K562 (cell line): Measurements from ENCODE around the gene BCL2L13. TPM values are rescaled to one million over a fixed set of nuclear protein-coding genes. Genes with fewer than 3 reads are reported as not detected.

Experiments used
- ATAC-seq: fragments of 200-7000 bp; cut with Tn5 transposase; 3 replicates; pipeline ENCODE4 v1.9.1; 2020; ENCODE audit warnings: moderate library complexity
- BruUV-seq: library from RNA; stranded (reverse); fragments of 400-500 nt; replicated peaks from 2 replicates; lab custom pipeline; 2021; lab: Mats Ljungman, UMichigan
- CTCF ChIA-PET: fragments of 300-600 bp; formaldehyde crosslinking; extraction: SDS; loops from one replicate; lab custom pipeline; 2021; ENCODE audit warnings: low intra/inter-chr PET ratio; lab: Yijun Ruan, JAX
- POLR2A ChIA-PET: fragments of 300-600, 350-650 bp; sonication (Branson Sonifier 250); formaldehyde crosslinking; extraction: SDS; loops from one replicate; lab custom pipeline; 2021; ENCODE audit warnings: antibody characterized with exemption, inconsistent platforms; lab: Yijun Ruan, JAX
- DNase-seq, 4 experiments: peaks; one replicate each; pipeline versions ENCODE4 v3.0.0 to v3.0.0-alpha.2; 2011 to 2018; ENCODE audit warnings: low spot score in 3 of 4, mixed read lengths in 3 of 4; ENCODE audit errors: extremely low read depth in 1 of 4
- FAIRE-seq: peaks from 2 replicates; lab custom pipeline; 2011; peaks lifted over from hg19 to GRCh38; lab: Jason Lieb, UNC
- H2AFZ ChIP-seq: 2 replicates; pipeline ENCODE4 v1.6.0; 2011; ENCODE audit warnings: low read depth, low read length, control low read depth, inconsistent platforms
- H3K27ac ChIP-seq: fragments of 200-600 bp; 3 replicates; pipeline ENCODE4 v1.8.0; 2011; ENCODE audit warnings: low read depth, mild to moderate bottlenecking, control low read depth, inconsistent platforms, low read length, moderate library complexity, mixed read lengths; ENCODE audit errors: extremely low read depth
- H3K27me3 ChIP-seq, 2 experiments: fragments of 300-600 bp in 1 of 2; 2 replicates in 1 of 2; 3 replicates in 1 of 2; pipeline versions ENCODE4 v1.6.0 to v1.8.0; 2011; ENCODE audit warnings: inconsistent platforms in 2 of 2, low read length in 2 of 2, mild to moderate bottlenecking in 1 of 2, mixed read lengths in 1 of 2, moderate library complexity in 1 of 2; ENCODE audit not compliant: control insufficient read depth in 2 of 2, insufficient read depth in 2 of 2
- H3K36me3 ChIP-seq: fragments of 300-600 bp; 3 replicates; pipeline ENCODE4 v1.8.0; 2011; ENCODE audit warnings: mild to moderate bottlenecking, low read length, inconsistent platforms; ENCODE audit not compliant: control insufficient read depth, insufficient read depth
- H3K4me1 ChIP-seq, 2 experiments: fragments of 200-600 bp in 1 of 2; replicated peaks in 1 of 2; 2 replicates in 1 of 2; 3 replicates in 1 of 2; pipeline versions ENCODE4 v1.5.1 to v1.8.0; 2011; ENCODE audit warnings: inconsistent platforms in 2 of 2, low read length in 2 of 2, mild to moderate bottlenecking in 1 of 2, mixed read lengths in 1 of 2, moderate library complexity in 1 of 2; ENCODE audit not compliant: control insufficient read depth in 2 of 2, insufficient read depth in 2 of 2
- H3K4me2 ChIP-seq: 2 replicates; pipeline ENCODE4 v1.6.1; 2011; ENCODE audit warnings: low read length, control low read depth, inconsistent platforms, mixed read lengths; ENCODE audit not compliant: insufficient read depth
- H3K4me3 ChIP-seq: fragments of 200-600 bp; sonication (generic), shearing (Covaris generic); 2 replicates; pipeline ENCODE4 v1.5.1; 2016; ENCODE audit warnings: control low read depth, inconsistent platforms
- H3K79me2 ChIP-seq: fragments of 200-600 bp; 3 replicates; pipeline ENCODE4 v1.8.0; 2011; ENCODE audit warnings: low read length, inconsistent platforms; ENCODE audit not compliant: control insufficient read depth, insufficient read depth
- H3K9ac ChIP-seq, 2 experiments: 2 replicates each; pipeline versions ENCODE4 v1.6.0 to v1.6.1; 2011; ENCODE audit warnings: low read depth in 2 of 2, low read length in 2 of 2, control low read depth in 1 of 2, inconsistent platforms in 1 of 2, mild to moderate bottlenecking in 1 of 2, mixed read lengths in 1 of 2; ENCODE audit not compliant: insufficient read depth in 1 of 2
- H3K9me1 ChIP-seq: one replicate; pipeline ENCODE4 v1.6.0; 2011; ENCODE audit warnings: inconsistent platforms, mild to moderate bottlenecking, low read length, moderate library complexity; ENCODE audit not compliant: control insufficient read depth, insufficient read depth
- H3K9me3 ChIP-seq: replicated peaks from 2 replicates; pipeline ENCODE4 v1.5.1; 2011; ENCODE audit warnings: low read depth, low read length, inconsistent platforms; ENCODE audit not compliant: control insufficient read depth, insufficient read depth
- H4K20me1 ChIP-seq: replicated peaks from 2 replicates; pipeline ENCODE4 v1.6.1; 2011; ENCODE audit warnings: low read length, inconsistent platforms, mixed read lengths; ENCODE audit not compliant: control insufficient read depth, insufficient read depth
- ASH1L ChIP-seq: fragments of 450-650 bp; IDR thresholded peaks from 2 replicates; pipeline ENCODE4 v1.6.1; 2018; ENCODE audit warnings: borderline replicate concordance, mild to moderate bottlenecking, low read depth; ENCODE audit not compliant: partially characterized antibody
- BRD9 ChIP-seq: fragments of 450-650 bp; IDR thresholded peaks from 2 replicates; pipeline ENCODE4 v1.6.1; 2018; ENCODE audit warnings: low read depth; ENCODE audit not compliant: partially characterized antibody
- CHD1 ChIP-seq: fragments of 200-600 bp; sonication (generic); IDR thresholded peaks from one replicate; pipeline ENCODE4 v1.6.1; 2012; ENCODE audit warnings: mild to moderate bottlenecking, moderate library complexity, low read length, inconsistent platforms
- FOXK2 ChIP-seq, 2 experiments: fragments of 450-650 bp; IDR thresholded peaks in 1 of 2; conservative IDR thresholded peaks in 1 of 2; 2 replicates each; pipeline ENCODE4 v1.6.1; 2016; ENCODE audit warnings: low read depth in 2 of 2, mild to moderate bottlenecking in 1 of 2
- HOXB6 ChIP-seq: fragments of 250-450 bp; sonication (Bioruptor Pico); IDR thresholded peaks from 2 replicates; pipeline ENCODE4 v1.5.1; 2022; ENCODE audit warnings: mild to moderate bottlenecking, borderline replicate concordance
- PHB ChIP-seq: fragments of 250-450 bp; sonication (Bioruptor Pico); IDR thresholded peaks from 2 replicates; pipeline ENCODE4 v1.5.0; 2021
- RFX1 ChIP-seq: fragments of 450-650 bp; IDR thresholded peaks from 2 replicates; pipeline ENCODE4 v1.6.1; 2016; ENCODE audit warnings: mild to moderate bottlenecking, moderate library complexity
- SAFB ChIP-seq: fragments of 200-400 bp; formaldehyde crosslinking; IDR thresholded peaks from 2 replicates; pipeline ENCODE4 v1.6.1; 2017; ENCODE audit warnings: low read depth, low read length, borderline replicate concordance
- SUPT5H ChIP-seq: fragments of 450-650 bp; IDR thresholded peaks from 2 replicates; pipeline ENCODE4 v1.6.1; 2016
- TEAD1 ChIP-seq, 2 experiments: fragments of 450-650 bp in 1 of 2; sonication (generic) in 1 of 2; formaldehyde crosslinking; IDR thresholded peaks; 2 replicates each; pipeline versions ENCODE4 v1.4.0 to v1.8.0; 2020 to 2022; ENCODE audit warnings: mild to moderate bottlenecking in 2 of 2, missing genetic modification reagents in 1 of 2
- ZBTB26 ChIP-seq: fragments of 450-650 bp; formaldehyde crosslinking; IDR thresholded peaks from 2 replicates; pipeline ENCODE4 v1.4.0; 2022; ENCODE audit warnings: missing genetic modification characterization
- ZBTB49 ChIP-seq: sonication (generic); formaldehyde crosslinking; IDR thresholded peaks from 2 replicates; pipeline ENCODE4 v1.8.0; 2022; ENCODE audit warnings: missing genetic modification reagents, mild to moderate bottlenecking, borderline replicate concordance
- ZNF239 ChIP-seq: fragments of 250-450 bp; sonication (Bioruptor Pico); IDR thresholded peaks from 2 replicates; pipeline ENCODE4 v1.4.0; 2020; ENCODE audit warnings: mild to moderate bottlenecking
- ZNF282 ChIP-seq: sonication (generic); formaldehyde crosslinking; IDR thresholded peaks from 2 replicates; pipeline ENCODE4 v1.8.1; 2023; ENCODE audit warnings: missing genetic modification reagents
- WGBS: fragments of 100-300 bp; shearing (Covaris generic); methylation state at CpG from one replicate; pipeline ENCODE4 v1.1.6; 2016; ENCODE audit warnings: low coverage, mixed read lengths; ENCODE audit not compliant: insufficient coverage; ENCODE audit errors: missing lambda C conversion rate; 5-methylcytosine and 5-hydroxymethylcytosine counted together
- in situ Hi-C: fragments of 300-500 bp; cut with MboI; formaldehyde crosslinking; loops from 4 replicates; pipeline ENCODE4 v1.15.0; 2018; ENCODE audit warnings: inconsistent platforms, mixed read lengths
- intact Hi-C: fragments of 100-400 bp; cut with micrococcal nuclease; formaldehyde crosslinking; loops from 2 replicates; pipeline ENCODE4 v1.14.2; 2022
- polyA plus RNA-seq, 8 experiments: library from polyadenylated mRNA; depleted of rRNA in 4 of 8; stranded (reverse) in 5 of 8; unstranded in 3 of 8; fragments of >200 nt; fragmentation: Nextera tagmentation in 2 of 8; fragmentation: Illumina TruSeq in 1 of 8; extraction: Ambion mirVana in 2 of 8; extraction: Trizol in 1 of 8; gene quantifications; 2 replicates each; pipeline versions ENCODE4 v1.2.1 to v1.2.3, GENCODE V29; 2011 to 2014; ENCODE audit warnings: inconsistent platforms in 1 of 8, missing spikeins in 1 of 8
- total RNA-seq, 7 experiments: library from RNA; depleted of rRNA in 6 of 7; stranded (reverse); fragments of >200 nt in 6 of 7; fragmentation: Illumina TruSeq in 2 of 7; extraction: Trizol in 2 of 7; gene quantifications; 2 replicates each; pipeline versions ENCODE4 v1.2.1 to v1.2.3, GENCODE V29; 2011 to 2021; ENCODE audit warnings: low replicate concordance in 1 of 7

Gene BCL2L13
- total and polyA plus RNA-seq, 9 of the 15 experiments (the other 6 are each of a cell fraction or from before 2014, with no cell fraction given), result 41.5 to 63.4 (median 56.5) TPM

GRCh38 chr22:17637490-17638181 lies 921 bp upstream of the BCL2L13 start (continued):
- TF ChIP-seq ZBTB26 (CRISPR knock-in tag) (peak; percentile 18; the same call in 1 of the 2 replicates), CHD1 (no peak)

GRCh38 chr22:17638182-17638431 lies 450 bp upstream of the BCL2L13 start:
- H3K4me1 ChIP-seq, result peaks cover 28 to 29% of the 10 kb centered on the region in 2 experiments
- H3K36me3 ChIP-seq, result peaks cover 19% of the 10 kb centered on the region
- no peaks in the 10 kb centered on the region for H3K9me3 ChIP-seq
- peak overlapping the region; percentile 99 for H3K27ac ChIP-seq
- H3K27me3 ChIP-seq, result no peaks in the 10 kb centered on the region
- H3K9me1 ChIP-seq, result no peaks in the 10 kb centered on the region
- in situ Hi-C loops, result no loop called here
- peak overlapping the region; percentile 90 for H3K4me3 ChIP-seq
- TSS peak; percentile 89 for BruUV-seq
- H4K20me1 ChIP-seq, result no peaks in the 10 kb centered on the region
- FAIRE-seq (no peak), ATAC-seq (peak; percentile 43), DNase-seq (no peak)
- CTCF ChIA-PET, result no interaction called here
- WGBS, result 3% methylated on average over 10 of the region's 10 CpGs
- POLR2A ChIA-PET, result interaction anchor here (1.8 kb wide), 1 partner anchor 20 kb away, joined by 4 read pairs; no protein-coding TSS in a partner anchor
- peak overlapping the region; percentile 99 for H3K4me2 ChIP-seq
- H2AFZ ChIP-seq, result peak overlapping the region; percentile 80
- H3K79me2 ChIP-seq, result peaks cover 53% of the 10 kb centered on the region
- intact Hi-C loops, result loop anchor here (1.0 to 5.0 kb wide), 3 partner anchors 35 to 149 kb away; partner anchors contain the start of gene SLC25A18
- peak overlapping the region; percentile 99 to 100 for H3K9ac ChIP-seq
- peak; percentile 37; the same call in 1 of the 2 replicates for TF ChIP-seq PHB (CRISPR knock-in tag)
- no peak for TF ChIP-seq ZNF282 (CRISPR knock-in tag)
- peak; percentile 45 for TF ChIP-seq ASH1L
- no peak for TF ChIP-seq SUPT5H
- TF ChIP-seq FOXK2 (conservative IDR thresholded peaks at IDR 0.05 in 1 of 2, IDR thresholded peaks at IDR 0.05 in 1 of 2; ENCODE audit: low read depth in 2 of 2), result peak in 1 of 2 experiments; percentile 38; a peak in 1 of 4 replicates
- no peak for TF ChIP-seq TEAD1 (CRISPR knock-in tag; IDR thresholded peaks at IDR 0.05)
- no peak for TF ChIP-seq ZNF239
- TF ChIP-seq HOXB6 (CRISPR knock-in tag), result peak; percentile 87
- TF ChIP-seq BRD9, result peak; percentile 93
- no peak for TF ChIP-seq ZBTB49 (CRISPR knock-in tag)
- TF ChIP-seq SAFB, result no peak
- TF ChIP-seq RFX1, result no peak
